Skin epidermis (tissue), 12 donors: ENCODE data around the gene CTSL.

Experiments
- H3K27ac ChIP-seq, 21 experiments: fragments of 200-600 bp; sonication (generic) in 11 of 21; one replicate each; pipeline ENCODE4 v1.5.0; 2020; ENCODE audit warnings: mild to moderate bottlenecking in 3 of 21, inconsistent platforms in 2 of 21, moderate library complexity in 2 of 21
- H3K4me3 ChIP-seq, 7 experiments: fragments of 200-600 bp; sonication (generic) in 2 of 7; one replicate each; pipeline ENCODE4 v1.5.0; 2020; ENCODE audit warnings: inconsistent platforms in 2 of 7, mild to moderate bottlenecking in 2 of 7, moderate library complexity in 1 of 7

Gene CTSL

DNA sequence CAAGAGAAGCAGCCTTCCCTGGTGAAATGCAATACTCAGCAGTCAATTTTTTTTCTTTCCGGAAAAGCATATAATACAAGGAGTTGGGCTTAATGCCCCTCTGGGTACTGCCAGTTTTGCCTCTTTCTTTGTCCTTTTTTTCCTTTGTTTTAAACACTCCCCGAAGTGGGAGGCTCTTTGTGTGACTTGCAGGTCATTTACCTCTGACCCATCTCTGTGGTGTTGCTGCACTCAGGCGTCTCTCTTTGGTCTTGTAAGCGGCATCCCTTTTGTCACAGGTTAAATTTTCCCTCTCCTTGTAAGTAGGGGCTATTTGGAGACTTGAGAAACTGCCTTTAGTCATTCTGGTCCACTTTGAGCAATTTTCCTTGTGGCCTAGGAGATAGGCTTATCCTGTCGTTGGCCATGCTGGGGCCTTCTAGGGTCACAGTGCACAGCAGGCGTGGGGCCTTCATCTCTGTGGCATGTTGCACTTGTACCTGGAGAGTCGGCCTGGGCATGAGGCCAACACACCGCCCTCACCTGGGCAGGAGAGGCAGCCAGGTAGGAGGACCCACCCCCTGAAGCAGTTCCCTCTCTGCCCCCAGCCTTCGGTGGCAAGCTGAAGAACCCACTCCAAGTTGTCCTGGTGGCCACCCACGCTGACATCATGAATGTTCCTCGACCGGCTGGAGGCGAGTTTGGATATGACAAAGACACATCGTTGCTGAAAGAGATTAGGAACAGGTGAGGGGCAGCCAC lies 27.7 kb upstream of the CTSL start:
- no peak overlapping the region for H3K4me3 ChIP-seq

DNA sequence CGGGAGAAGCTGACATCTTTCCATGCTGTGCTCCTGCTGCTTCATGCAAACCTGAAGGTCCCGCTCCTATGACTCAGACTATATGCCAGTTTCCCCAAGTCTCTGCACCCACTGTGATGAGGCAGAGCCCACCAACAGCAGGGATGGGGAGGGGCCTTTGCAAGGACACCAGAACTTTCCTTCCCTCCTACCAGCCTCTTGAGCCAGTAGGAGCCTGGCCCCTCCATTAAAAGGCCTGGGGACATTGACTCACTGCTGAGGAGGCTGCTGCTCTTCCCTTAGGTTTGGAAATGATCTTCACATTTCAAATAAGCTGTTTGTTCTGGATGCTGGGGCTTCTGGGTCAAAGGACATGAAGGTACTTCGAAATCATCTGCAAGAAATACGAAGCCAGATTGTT lies 26.1 kb upstream of the CTSL start:
- Histone ChIP-seq H3K4me3 (no peak overlapping the region), H3K27ac (no peak overlapping the region)

More for the DNA sequence above, 27.7 kb upstream of the CTSL start:
- no peak overlapping the region for H3K27ac ChIP-seq

DNA sequence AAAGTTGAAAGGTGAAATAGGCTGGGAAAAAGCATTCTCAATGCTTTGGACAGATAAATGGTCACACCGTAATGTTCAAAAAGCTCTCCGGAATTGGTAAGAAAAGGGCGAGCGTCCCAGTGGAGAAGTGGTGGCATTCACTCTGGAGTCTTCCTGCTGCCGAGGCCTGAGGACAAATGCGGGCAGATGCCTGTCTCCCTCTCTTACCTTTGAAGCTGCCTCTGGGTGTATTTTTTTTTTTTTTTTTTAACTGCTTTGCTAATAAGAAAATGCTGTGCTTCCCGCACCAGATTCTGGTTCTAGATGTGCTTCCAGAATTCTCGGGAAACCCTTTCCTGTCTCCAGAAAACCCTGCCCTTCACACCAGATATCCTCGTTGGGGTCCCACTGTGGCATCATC lies 24.4 kb upstream of the CTSL start:
- Histone ChIP-seq H3K27ac (no peak overlapping the region), H3K4me3 (no peak overlapping the region)

DNA sequence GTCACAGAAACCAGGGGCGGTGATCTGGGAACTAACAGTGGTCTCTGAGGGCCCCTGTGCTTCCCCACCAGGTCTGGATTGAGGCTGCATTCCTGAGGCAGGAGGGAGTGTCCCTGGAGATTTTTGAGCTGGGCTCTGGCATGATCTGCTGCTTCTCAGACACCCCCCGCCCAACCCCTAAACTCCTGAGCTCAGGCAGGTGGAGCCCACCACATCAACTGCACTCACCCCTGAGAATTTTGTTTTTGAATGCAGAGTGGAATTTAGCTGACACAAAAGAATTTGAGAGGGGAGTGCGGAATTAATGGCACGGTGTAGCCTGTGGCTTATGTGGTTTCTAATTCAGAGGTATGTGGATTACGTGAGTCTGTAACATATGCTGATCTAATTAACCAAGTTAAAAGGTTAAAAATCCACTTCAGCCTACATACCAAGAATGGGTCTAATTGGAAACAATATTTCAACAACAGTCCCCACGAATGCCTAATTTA lies 23.9 kb upstream of the CTSL start:
- no peak overlapping the region for H3K4me3 ChIP-seq
- H3K27ac ChIP-seq, result no peak overlapping the region

DNA sequence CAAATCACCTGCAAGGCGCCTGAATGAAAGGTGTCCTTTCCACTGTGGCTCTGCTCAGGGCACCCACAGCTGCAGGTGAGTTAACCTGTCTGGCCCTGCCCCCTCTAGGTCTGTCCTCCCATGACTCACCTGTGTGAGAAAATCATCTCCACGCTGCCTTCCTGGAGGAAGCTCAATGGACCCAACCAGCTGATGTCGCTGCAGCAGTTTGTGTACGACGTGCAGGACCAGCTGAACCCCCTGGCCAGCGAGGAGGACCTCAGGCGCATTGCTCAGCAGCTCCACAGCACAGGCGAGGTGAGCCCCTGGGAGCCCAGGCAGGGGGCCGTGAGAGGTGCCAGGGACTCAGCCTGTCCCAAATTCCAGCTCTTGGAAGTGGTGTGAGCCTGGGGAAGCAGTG lies 23.0 kb upstream of the CTSL start:
- H3K27ac ChIP-seq, result no peak overlapping the region
- no peak overlapping the region for H3K4me3 ChIP-seq

DNA sequence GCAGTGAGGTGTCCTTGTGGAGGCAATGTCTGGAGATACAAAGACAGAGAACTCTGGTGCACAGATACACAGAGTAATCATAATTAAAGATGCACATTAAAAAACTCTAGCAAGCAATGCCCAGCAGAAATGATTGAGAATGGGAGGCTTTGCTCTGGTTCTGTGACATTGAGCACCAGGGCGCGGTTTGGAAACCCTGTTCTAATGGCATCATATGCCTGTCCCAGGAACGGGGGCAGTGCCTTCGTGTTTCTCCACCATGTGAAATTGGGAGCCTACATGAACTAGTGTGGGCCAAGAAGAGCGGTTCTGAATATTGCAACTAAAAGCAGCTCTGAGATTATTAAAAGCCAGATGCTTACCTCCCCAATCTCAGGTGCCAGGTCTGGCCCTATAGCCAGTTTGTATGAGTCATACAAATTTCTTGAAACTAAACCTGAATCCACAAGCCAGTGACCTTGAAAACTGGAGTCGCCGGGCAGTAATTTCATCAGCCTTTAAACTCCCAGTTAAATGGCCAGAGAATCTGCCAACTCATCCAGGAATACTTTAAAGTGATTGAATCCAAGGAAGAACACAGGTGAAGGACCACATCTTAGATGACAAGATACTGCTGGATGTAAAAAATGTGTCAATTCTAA lies 22.2 kb upstream of the CTSL start:
- H3K4me3 ChIP-seq, result no peak overlapping the region
- H3K27ac ChIP-seq, result no peak overlapping the region

DNA sequence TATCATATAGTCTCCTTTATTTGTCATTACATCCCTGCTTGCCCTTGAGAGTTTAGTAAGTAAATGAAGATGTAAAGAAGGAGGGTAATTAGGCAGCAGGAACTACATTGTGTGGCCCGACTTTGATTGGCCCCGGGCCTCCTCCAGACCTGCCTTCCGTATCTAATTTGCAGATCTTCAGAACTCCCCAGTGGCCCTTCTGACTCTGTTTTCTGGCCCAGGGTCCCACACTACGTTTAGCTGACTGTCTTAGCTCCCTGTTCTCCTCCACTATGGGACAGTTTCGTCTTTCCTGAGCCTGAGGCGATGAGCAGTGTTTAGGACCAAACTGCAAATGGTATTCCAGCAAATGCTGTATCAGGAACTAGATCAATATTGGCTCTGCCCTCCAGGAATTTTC lies 21.6 kb upstream of the CTSL start:
- no peak overlapping the region for H3K27ac ChIP-seq

DNA sequence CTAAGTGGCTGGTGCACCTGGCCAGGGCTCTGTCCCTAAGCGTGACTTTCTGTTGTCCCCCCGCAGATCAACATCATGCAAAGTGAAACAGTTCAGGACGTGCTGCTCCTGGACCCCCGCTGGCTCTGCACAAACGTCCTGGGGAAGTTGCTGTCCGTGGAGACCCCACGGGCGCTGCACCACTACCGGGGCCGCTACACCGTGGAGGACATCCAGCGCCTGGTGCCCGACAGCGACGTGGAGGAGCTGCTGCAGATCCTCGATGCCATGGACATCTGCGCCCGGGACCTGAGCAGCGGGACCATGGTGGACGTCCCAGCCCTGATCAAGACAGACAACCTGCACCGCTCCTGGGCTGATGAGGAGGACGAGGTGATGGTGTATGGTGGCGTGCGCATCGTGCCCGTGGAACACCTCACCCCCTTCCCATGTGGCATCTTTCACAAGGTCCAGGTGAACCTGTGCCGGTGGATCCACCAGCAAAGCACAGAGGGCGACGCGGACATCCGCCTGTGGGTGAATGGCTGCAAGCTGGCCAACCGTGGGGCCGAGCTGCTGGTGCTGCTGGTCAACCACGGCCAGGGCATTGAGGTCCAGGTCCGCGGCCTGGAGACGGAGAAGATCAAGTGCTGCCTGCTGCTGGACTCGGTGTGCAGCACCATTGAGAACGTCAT lies 19.7 kb upstream of the CTSL start:
- Histone ChIP-seq H3K27ac (no peak overlapping the region), H3K4me3 (no peak overlapping the region)

More for the DNA sequence above, 21.6 kb upstream of the CTSL start:
- H3K4me3 ChIP-seq, result no peak overlapping the region

DNA sequence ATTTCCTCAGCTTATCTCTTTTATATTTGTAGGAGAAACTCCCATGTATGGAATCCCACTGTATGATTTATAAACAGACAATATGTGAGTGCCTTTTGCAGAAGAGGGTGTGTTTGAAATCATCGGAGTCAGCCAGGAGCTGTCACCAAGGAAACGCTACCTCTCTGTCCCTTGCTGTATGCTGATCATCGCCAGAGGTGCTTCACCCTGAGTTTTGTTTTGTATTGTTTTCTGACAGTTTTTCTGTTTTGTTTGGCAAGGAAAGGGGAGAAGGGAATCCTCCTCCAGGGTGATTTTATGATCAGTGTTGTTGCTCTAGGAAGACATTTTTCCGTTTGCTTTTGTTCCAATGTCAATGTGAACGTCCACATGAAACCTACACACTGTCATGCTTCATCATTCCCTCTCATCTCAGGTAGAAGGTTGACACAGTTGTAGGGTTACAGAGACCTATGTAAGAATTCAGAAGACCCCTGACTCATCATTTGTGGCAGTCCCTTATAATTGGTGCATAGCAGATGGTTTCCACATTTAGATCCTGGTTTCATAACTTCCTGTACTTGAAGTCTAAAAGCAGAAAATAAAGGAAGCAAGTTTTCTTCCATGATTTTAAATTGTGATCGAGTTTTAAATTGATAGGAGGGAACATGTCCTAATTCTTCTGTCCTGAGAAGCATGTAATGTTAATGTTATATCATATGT lies 18.0 kb upstream of the CTSL start:
- peak overlapping the region in 1 of 21 experiments; percentile 14 for H3K27ac ChIP-seq

DNA sequence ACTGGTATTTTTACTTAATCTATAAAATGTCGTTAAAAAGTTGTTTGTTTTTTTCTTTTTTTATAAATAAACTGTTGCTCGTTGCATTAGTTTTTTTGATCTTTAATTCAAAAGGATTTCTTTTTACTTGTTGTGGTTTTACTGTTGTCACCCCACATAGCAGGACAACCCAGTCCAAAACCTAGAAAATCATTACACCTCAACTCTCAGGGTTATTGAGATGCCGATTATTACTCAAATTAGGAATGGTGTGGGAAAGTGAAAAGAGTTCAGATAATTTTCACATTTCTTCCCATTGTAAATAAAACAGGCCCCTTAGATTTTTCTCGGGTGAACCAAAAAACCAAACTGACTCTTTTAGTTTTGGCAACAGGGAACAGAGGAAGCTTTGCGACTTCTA lies 17.4 kb upstream of the CTSL start:
- H3K27ac ChIP-seq, result peak overlapping the region in 1 of 21 experiments; percentile 15
- no peak overlapping the region for H3K4me3 ChIP-seq

More for the DNA sequence above, 18.0 kb upstream of the CTSL start:
- no peak overlapping the region for H3K4me3 ChIP-seq

DNA sequence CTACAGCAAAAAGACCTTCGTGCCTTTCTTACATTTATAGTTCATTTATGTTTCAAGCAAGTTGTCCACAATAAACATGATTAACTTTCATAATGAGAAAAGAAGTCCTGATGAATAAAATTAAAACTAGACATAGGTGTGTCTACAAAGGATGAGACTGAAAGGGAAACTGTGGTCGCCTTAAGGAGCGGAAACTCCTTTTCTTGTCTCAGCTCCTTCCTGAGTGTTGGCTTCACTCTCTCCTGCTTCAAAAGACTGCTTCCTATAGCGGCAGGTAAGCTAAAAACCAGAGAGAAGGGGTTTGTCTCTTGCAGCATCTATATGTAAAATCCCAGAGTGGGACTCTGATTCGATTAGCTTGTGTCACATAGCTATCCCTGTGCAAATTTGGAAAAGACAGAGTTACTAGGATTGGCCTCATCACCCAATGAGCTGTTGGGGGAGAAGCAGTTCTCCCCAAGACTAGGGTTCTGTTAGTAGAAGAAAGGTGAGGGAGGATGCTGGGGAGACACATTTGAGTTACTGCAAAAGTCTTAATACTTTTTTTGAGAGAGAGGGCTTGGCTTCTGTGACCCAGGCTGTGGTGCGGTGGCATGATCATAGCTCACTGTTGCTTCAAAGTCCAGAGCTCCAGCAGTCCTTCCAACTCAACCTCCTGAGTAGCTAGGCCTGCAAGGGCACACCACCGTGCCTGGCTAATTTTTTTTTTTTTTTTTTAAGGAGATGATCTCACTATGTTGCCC lies 16.8 kb upstream of the CTSL start:
- no peak overlapping the region for H3K4me3 ChIP-seq
- H3K27ac ChIP-seq, result peak overlapping the region in 2 of 21 experiments; percentile 6 to 15

DNA sequence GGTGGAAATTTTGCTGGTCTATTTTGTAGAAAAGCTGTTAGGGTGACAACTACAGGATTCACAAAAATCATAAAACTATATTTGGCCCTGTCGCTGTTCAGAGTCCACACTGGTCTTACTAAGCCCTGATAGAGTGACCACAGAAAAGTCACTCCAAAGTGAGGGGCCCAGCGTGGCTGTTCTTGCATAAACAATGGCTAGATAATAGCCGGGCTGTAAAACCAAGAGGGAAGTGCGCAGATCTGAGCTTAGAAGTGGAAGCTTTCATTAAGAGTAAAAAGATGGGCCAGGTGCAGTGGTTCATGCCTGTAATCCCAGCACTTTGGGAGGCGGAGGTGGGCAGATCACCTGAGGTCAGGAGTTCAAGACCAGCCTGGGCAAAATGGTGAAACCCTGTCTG lies 15.5 kb upstream of the CTSL start:
- no peak overlapping the region for H3K4me3 ChIP-seq
- H3K27ac ChIP-seq, result no peak overlapping the region

DNA sequence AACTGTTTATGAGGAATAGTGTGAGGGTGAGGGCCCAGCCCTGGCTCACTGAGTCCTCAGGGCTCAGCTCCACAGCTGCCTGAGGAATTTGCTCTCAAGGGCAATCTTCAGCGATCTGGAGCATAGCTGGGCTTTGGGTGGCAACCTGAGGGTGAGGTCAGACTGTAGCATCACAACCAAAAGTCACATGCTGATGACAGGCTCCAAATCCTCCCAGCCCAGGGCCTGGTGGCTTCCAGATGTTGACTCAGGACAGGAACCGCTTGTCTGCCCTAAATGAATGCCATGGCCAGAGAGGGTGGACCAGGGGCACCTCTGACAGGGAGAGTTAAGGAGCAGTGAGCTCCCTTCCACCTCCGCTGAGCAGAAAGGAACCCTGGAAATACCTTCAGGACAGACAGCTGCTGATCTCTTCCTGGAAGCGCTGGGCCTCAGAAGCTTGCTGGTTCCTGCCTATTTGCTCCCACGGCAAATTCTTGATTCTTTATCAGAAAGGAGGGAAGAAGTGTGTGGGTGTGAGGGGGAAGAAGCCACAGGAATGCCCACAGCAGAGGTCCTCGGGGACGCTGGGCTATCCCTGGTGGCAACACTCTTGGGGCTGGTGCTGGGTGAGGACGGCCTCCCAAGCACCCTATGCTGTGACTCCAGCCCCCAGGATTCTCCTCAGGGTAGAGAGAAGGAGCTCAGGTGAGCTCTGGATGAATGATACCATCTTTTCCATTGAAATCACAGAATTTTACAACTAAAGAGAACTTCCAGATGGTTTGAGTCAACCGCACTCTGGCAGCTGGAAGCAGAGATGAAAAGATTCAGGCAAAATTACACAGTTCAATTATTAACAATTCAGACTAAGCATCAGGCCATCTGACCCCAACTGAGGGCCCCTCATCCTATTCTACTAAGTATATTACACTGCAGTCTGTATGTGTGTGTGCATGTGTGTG lies 13.8 kb upstream of the CTSL start:
- Histone ChIP-seq H3K27ac (peak overlapping the region in 19 of 21 experiments; percentile 28 to 92 (median 76)), H3K4me3 (no peak overlapping the region)

DNA sequence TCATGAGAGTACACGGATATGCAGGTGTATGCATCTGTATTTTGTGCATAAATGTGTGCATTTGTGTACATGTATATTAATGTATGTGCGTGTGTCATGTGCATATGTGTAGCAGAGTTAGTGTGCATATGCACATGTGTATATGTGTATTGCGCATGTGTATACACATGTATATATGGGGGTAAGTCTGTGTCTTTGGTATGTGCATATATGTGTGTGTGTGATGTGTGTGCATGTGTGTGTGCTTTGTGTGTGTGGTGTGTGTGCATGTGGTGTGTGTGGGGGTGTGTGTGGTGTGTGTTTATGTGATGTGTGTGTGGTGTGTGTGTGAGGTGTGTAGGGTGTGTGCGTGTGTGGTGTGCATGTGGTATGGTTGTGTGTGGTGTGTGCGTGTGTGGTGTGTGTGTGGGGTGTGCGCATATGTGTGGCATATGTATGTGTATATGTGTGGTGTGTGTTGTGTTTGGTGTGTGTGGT lies 13.1 kb upstream of the CTSL start:
- no peak overlapping the region for H3K4me3 ChIP-seq
- peak overlapping the region in 17 of 21 experiments; percentile 35 to 92 (median 71) for H3K27ac ChIP-seq

DNA sequence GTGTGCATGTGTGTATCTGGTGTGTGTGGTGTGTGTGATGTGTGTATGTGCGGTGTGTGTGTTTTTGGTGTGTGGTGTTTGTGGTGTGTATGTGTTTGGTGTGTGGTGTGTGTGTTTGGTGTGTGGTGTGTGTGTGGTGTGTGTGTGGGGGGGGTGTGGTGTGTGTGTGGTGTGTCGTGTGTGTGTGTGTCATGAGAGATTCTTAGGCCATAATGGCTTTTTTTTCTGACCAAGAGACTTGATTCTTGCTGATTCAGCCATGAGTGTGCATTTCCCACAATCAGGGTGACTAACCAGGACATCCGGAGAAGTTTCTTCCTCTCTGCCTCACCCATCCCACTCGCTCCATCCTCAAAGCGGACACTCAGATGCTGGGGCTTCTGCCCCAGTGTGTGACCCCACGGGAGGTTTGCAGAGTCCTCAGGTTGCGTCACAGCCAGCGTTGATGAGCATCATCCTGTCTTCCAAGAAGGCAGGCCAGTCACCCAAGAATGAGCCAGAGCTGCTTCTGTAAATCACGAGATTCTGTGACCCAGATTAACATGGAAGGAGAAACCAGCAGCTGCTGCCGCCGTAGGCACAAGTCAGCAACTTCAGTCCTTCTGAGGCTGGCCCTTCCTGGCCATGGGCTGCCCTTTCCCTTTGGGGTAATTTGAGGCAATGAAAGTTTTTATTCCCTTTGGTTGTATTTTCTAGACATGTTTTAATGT lies 12.5 kb upstream of the CTSL start:
- H3K4me3 ChIP-seq, result no peak overlapping the region

DNA sequence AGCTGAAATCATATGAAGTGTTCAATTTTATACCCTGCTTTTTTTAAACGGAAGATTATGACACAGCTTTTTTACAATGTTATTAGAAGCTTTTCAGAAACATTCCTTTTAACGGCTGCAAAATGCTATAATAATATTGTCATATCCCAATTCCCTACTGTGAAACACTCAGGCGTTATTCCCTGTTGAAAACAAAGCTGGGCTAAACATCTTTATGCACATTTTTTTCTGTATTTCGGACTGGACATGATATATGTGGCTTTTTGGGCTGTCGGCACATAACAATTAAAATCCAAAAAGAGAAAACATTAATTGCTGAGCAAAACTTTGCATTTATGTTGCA lies 12.0 kb upstream of the CTSL start:
- Histone ChIP-seq H3K27ac (peak overlapping the region in 20 of 21 experiments; percentile 21 to 92 (median 62)), H3K4me3 (no peak overlapping the region)

More for the DNA sequence above, 12.5 kb upstream of the CTSL start:
- peak overlapping the region in 20 of 21 experiments; percentile 28 to 92 (median 70) for H3K27ac ChIP-seq

DNA sequence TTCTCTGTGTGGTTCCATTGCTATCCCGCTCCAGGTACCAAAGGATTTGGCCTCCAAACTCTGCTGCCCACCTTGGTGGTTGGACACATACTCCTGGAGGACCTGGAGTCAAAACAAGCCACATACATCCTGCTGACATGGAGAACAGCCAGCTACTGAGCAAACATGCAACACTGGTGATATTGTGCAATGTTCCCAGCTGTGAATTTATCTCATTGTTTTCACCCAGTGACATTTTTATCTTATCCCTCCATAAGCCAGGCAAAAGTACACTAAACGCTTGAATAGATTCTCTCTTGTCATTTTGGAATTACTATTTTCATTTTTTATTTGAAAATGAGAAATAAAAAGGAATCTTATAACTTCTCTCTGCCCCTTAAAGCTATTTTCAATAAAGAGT lies 11.1 kb upstream of the CTSL start:
- H3K27ac ChIP-seq, result peak overlapping the region in 14 of 21 experiments; percentile 21 to 92 (median 66)
- H3K4me3 ChIP-seq, result no peak overlapping the region

DNA sequence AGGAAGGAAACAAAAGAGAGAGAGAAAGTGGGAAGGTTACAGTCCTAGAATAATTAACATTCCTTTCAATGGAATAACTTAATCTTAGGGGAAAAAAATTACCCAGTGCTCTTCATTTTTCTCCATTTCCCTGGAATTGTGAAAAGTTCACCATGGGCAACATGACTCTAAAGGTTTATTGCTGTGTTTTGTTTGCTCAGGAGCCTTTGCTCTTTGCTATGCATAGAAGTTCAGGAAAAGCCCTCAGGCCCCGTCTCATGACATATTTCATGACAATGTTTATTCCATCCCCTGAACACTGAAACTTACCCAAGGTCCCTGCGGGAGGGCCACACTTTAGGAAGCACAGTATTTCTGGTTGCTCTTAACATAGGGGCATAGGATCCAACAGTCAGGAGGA lies 9.8 kb upstream of the CTSL start:
- H3K4me3 ChIP-seq, result no peak overlapping the region
- peak overlapping the region in 1 of 21 experiments; percentile 7 for H3K27ac ChIP-seq
